Glutamatergic neuron (in vitro differentiated cells): Measurements from ENCODE around the gene MTFR1L. TPM values are rescaled to one million over a fixed set of nuclear protein-coding genes. Genes with fewer than 3 reads are reported as not detected.

Experiments used
- DNase-seq: peaks from one replicate; pipeline ENCODE4 v3.0.0; 2022
- H3K27ac Mint-ChIP-seq: one replicate; pipeline ENCODE4 v1.8.0; 2020; ENCODE audit warnings: mild to moderate bottlenecking, mixed read lengths, inconsistent platforms; ENCODE audit not compliant: unreplicated experiment
- H3K27me3 Mint-ChIP-seq: one replicate; pipeline ENCODE4 v1.8.0; 2020; ENCODE audit warnings: mild to moderate bottlenecking, moderate library complexity, mixed read lengths, inconsistent platforms; ENCODE audit not compliant: unreplicated experiment
- H3K36me3 Mint-ChIP-seq: one replicate; pipeline ENCODE4 v1.8.0; 2020; ENCODE audit warnings: mild to moderate bottlenecking, mixed read lengths, inconsistent platforms; ENCODE audit not compliant: unreplicated experiment
- H3K4me1 Mint-ChIP-seq: one replicate; pipeline ENCODE4 v1.8.0; 2020; ENCODE audit warnings: mild to moderate bottlenecking, low read depth, mixed read lengths, inconsistent platforms; ENCODE audit not compliant: unreplicated experiment
- H3K4me3 Mint-ChIP-seq: one replicate; pipeline ENCODE4 v1.8.0; 2020; ENCODE audit warnings: mild to moderate bottlenecking, mixed read lengths, inconsistent platforms; ENCODE audit not compliant: unreplicated experiment
- H3K9me3 Mint-ChIP-seq: one replicate; pipeline ENCODE4 v1.8.0; 2020; ENCODE audit warnings: mild to moderate bottlenecking, moderate library complexity, mixed read lengths, inconsistent platforms; ENCODE audit not compliant: unreplicated experiment
- total RNA-seq: library from RNA; stranded (reverse); fragmentation: NEBNext Ultra II Directional; extraction: Animal tissue kit (Norgen Biotek cat#: 25700); gene quantifications from one replicate; pipeline ENCODE4 v1.2.1, GENCODE V29; 2021; ENCODE audit not compliant: unreplicated experiment
- TF ChIP-seq, protein P1 (sequence below): fragments of 200-600 bp; sonication (generic); IDR thresholded peaks from one replicate; pipeline ENCODE4 v1.5.0; 2021; ENCODE audit not compliant: partially characterized antibody, unreplicated experiment

MTFR1L gene
- total RNA-seq, 1 donor from 2014 or later = 70.4 TPM

DNA sequence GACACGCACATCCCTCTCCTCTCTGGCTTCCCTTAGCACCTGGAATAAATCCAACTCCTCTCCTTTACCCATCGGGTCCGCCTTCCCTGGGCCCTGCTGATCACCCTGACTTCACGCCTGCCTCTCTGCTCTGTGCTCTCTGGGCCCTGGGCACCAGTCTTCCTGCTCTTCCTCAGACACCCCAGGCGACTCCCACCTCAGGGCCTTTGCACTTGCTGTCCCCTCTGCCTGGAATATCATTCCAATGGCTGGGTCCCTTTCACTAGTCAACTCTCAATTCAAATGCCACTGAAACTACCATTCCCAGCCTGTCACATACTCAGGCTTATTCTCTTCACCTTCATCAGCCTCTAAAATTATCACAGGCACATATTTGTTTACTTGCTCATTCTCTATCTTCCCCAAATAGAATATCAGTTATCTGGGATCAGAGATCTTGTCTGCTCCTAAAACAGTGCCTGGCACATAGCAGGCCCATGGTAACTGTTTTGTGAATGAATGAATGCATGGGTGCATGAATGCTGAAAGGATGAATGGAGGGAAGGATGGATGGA, 47.0 kb upstream of the MTFR1L start:
- Mint-ChIP-seq H3K9me3 (peaks cover 7% of the 10 kb centered on the region), H3K4me3 (peak overlapping the region; percentile 21), H3K36me3 (no peaks in the 10 kb centered on the region), H3K4me1 (peaks cover 47% of the 10 kb centered on the region), H3K27ac (peak overlapping the region; percentile 88), H3K27me3 (peaks cover 2% of the 10 kb centered on the region)
- TF ChIP-seq, protein P1, sequence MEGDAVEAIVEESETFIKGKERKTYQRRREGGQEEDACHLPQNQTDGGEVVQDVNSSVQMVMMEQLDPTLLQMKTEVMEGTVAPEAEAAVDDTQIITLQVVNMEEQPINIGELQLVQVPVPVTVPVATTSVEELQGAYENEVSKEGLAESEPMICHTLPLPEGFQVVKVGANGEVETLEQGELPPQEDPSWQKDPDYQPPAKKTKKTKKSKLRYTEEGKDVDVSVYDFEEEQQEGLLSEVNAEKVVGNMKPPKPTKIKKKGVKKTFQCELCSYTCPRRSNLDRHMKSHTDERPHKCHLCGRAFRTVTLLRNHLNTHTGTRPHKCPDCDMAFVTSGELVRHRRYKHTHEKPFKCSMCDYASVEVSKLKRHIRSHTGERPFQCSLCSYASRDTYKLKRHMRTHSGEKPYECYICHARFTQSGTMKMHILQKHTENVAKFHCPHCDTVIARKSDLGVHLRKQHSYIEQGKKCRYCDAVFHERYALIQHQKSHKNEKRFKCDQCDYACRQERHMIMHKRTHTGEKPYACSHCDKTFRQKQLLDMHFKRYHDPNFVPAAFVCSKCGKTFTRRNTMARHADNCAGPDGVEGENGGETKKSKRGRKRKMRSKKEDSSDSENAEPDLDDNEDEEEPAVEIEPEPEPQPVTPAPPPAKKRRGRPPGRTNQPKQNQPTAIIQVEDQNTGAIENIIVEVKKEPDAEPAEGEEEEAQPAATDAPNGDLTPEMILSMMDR = no peak
- no peak for DNase-seq

DNA sequence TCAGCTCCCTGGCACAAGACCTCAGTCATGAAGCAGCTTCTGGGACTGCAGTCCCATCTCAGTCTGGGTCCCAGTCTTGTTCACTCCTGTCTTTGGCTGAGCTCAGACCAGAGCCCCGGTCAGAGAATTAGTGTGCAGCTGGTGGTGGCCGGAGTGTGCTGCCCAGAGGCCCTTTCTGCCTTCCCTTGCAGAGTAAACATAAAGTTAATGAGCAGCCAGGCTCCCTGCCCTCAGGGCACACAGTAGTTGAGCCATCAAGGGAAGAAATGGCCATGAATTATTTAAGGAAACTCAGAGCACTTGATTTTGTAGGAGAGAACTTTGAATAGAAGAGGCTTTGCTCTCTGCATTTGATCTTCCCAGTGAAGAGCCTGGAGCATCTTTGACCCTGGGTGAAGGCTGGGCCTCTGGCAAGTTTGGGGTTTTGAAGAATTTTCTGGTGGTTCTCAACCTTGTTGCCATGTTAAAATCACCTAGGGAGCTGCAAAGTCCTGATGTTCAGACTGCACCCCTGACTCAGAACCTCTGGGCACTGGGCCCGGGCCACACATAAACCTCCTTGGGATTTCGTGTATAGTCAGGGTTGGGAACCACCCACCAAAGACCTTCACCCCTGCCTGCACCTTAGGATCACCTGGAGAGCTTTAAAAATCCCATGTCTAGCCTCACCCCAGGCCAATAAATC, 46.2 kb upstream of the MTFR1L start:
- DNase-seq = peak; percentile 62
- H3K9me3 Mint-ChIP-seq = peaks cover 7% of the 10 kb centered on the region
- peaks cover 47% of the 10 kb centered on the region for H3K4me1 Mint-ChIP-seq
- no peak overlapping the region for H3K4me3 Mint-ChIP-seq
- TF ChIP-seq, protein P1 = no peak
- peaks cover 2% of the 10 kb centered on the region for H3K27me3 Mint-ChIP-seq
- no peaks in the 10 kb centered on the region for H3K36me3 Mint-ChIP-seq
- H3K27ac Mint-ChIP-seq = peak overlapping the region; percentile 88

DNA sequence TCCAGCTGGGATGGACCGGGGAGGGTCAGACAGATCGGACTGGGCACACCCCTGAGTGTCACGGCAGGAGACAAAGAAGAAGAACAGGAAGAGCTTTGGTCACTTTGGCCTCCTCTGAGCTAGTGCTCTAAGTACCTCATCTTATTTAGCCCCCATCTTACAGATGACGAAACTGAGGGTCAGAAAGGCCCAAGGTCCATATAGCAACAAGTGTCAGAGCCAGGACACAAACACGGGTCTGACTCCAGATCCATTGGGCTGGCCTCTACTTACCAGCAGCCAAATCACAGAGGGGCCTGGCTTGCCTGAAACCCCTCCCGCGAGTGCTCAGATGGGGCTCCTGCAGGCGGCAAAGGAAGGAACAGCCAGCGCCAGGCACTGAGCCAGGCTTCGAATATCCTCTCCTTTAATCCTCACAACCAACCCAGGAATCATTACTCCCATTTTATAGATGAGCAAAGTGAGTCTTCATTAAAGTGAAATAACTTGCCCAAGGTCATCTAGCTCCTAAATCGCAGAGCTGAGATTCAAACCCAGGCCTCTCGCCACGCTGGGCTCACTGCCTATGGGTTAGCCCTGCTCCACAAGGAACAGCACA, 45.4 kb upstream of the MTFR1L start:
- H3K9me3 Mint-ChIP-seq = peaks cover 7% of the 10 kb centered on the region
- no peaks in the 10 kb centered on the region for H3K36me3 Mint-ChIP-seq
- H3K27me3 Mint-ChIP-seq = no peaks in the 10 kb centered on the region
- peaks cover 47% of the 10 kb centered on the region for H3K4me1 Mint-ChIP-seq
- TF ChIP-seq, protein P1 = no peak
- no peak overlapping the region for H3K4me3 Mint-ChIP-seq
- DNase-seq = no peak
- peak overlapping the region; percentile 88 for H3K27ac Mint-ChIP-seq

DNA sequence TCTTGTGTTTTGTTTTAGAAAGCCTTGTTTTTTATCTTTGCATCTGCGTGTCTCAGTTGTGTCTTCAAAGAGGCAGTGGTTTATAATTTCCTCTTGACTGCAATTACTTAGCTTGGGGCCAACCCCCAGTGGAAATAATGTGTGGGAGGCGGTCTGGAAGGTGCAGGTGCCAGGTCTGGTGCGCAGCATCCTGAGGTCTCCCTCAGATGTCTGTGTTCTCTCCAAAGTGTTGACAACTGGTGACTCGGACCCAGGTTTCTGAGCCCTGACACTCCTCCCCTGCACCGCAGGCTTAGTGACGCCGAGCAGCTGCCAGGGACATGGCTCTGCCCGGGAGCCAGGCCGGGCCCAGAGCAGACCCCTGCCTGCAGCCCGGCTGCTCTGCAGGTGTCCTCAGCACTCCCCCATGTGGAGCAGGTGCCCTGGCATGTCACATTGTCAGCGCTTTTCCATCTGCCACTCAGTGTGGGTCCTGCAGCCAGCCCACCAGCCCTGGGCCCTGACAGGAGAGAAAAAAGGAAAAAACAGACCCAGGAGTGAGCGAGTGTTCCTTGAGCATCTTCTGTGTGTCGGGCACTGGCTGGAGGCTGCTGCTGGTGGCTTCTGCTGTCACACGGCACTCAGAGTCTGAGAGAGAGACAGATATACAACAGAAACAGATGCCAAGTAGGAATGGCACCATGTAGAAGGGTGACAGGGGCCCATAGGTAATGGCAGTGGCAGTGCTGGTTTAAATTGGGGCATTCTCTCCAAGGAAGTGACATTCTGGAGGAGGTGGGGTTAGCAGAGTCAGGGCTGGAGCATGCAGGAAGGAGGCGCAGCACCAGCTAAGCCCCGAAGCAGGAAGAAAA, 44.6 kb upstream of the MTFR1L start:
- DNase-seq = peak; percentile 41
- Mint-ChIP-seq H3K9me3 (peaks cover 7% of the 10 kb centered on the region), H3K4me1 (peaks cover 46% of the 10 kb centered on the region), H3K4me3 (peak overlapping the region; percentile 2), H3K27ac (peak overlapping the region; percentile 41), H3K36me3 (no peaks in the 10 kb centered on the region), H3K27me3 (no peaks in the 10 kb centered on the region)
- TF ChIP-seq, protein P1 = no peak
